HepG2 (cell line): ENCODE measurements around the gene PPM1M. TPM values are rescaled to one million over a fixed set of nuclear protein-coding genes. Genes with fewer than 3 reads are reported as not detected.

ENCODE experiments used
- ATAC-seq: fragments of 200-7000 bp; cut with Tn5 transposase; 3 replicates; pipeline ENCODE4 v1.9.1; 2020; ENCODE audit warnings: mild to moderate bottlenecking, moderate library complexity
- BruUV-seq: library from RNA; stranded (reverse); fragments of 400-500 nt; replicated peaks from 2 replicates; lab custom pipeline; 2021; lab: Mats Ljungman, UMichigan
- CTCF ChIA-PET: fragments of 300-600 bp; formaldehyde crosslinking; extraction: SDS; loops from one replicate; lab custom pipeline; 2021; ENCODE audit warnings: low total read pairs, inconsistent platforms, low intra/inter-chr PET ratio; lab: Yijun Ruan, JAX
- POLR2A ChIA-PET: fragments of 350-600 bp; sonication (Branson Sonifier 250); formaldehyde crosslinking; loops from one replicate; lab custom pipeline; 2020; ENCODE audit warnings: antibody characterized with exemption, inconsistent platforms; lab: Yijun Ruan, JAX
- DNase-seq: peaks from one replicate; pipeline ENCODE4 v3.0.0-alpha.2; 2015; ENCODE audit warnings: low spot score
- FAIRE-seq: peaks from 3 replicates; lab custom pipeline; 2011; peaks lifted over from hg19 to GRCh38; lab: Jason Lieb, UNC
- H2AFZ ChIP-seq: one replicate; pipeline ENCODE4 v1.6.1; 2011; ENCODE audit warnings: low read length, inconsistent platforms
- H3K27ac ChIP-seq: fragments of 300-600 bp; 3 replicates; pipeline ENCODE4 v1.8.0; 2011; ENCODE audit warnings: mixed run types, mild to moderate bottlenecking, mixed read lengths, low read length, inconsistent platforms; ENCODE audit not compliant: insufficient read depth; ENCODE audit errors: extremely low read length
- H3K27me3 ChIP-seq, 2 experiments: fragments of 200-600 bp in 1 of 2; 2 replicates in 1 of 2; 3 replicates in 1 of 2; pipeline versions ENCODE4 v1.6.0 to v1.8.0; 2011; ENCODE audit warnings: low read length in 2 of 2, mild to moderate bottlenecking in 2 of 2, moderate library complexity in 2 of 2, inconsistent platforms in 1 of 2; ENCODE audit not compliant: insufficient read depth in 2 of 2, control insufficient read depth in 1 of 2
- H3K36me3 ChIP-seq, 2 experiments: fragments of 200-600 bp in 1 of 2; replicated peaks in 1 of 2; 2 replicates in 1 of 2; 3 replicates in 1 of 2; pipeline versions ENCODE4 v1.5.1 to v1.8.0; 2011; ENCODE audit warnings: low read length in 2 of 2, inconsistent platforms in 1 of 2; ENCODE audit not compliant: insufficient read depth in 2 of 2, control insufficient read depth in 1 of 2
- H3K4me1 ChIP-seq: 2 replicates; pipeline ENCODE4 v1.5.1; 2012; ENCODE audit warnings: low read length, inconsistent platforms; ENCODE audit not compliant: insufficient read depth
- H3K4me2 ChIP-seq: 2 replicates; pipeline ENCODE4 v1.6.0; 2011; ENCODE audit warnings: low read depth, low read length, inconsistent platforms
- H3K4me3 ChIP-seq, 3 experiments: fragments of 200-600 bp in 1 of 3; sonication (generic), shearing (Covaris generic) in 1 of 3; replicated peaks in 1 of 3; 2 replicates each; pipeline ENCODE4 v1.5.1; 2011 to 2016; ENCODE audit warnings: low read length in 3 of 3, inconsistent platforms in 2 of 3, low read depth in 2 of 3, mild to moderate bottlenecking in 2 of 3, control low read depth in 1 of 3, mixed read lengths in 1 of 3; ENCODE audit not compliant: insufficient read depth in 1 of 3
- H3K79me2 ChIP-seq: one replicate; pipeline ENCODE4 v1.6.1; 2011; ENCODE audit warnings: low read length, inconsistent platforms; ENCODE audit not compliant: insufficient read depth
- H3K9ac ChIP-seq: 2 replicates; pipeline ENCODE4 v1.6.0; 2011; ENCODE audit warnings: mild to moderate bottlenecking, low read depth, low read length, inconsistent platforms; ENCODE audit not compliant: insufficient read depth
- H3K9me3 ChIP-seq: 2 replicates; pipeline ENCODE4 v1.5.1; 2012; ENCODE audit warnings: mild to moderate bottlenecking, low read length
- H4K20me1 ChIP-seq: 2 replicates; pipeline ENCODE4 v1.6.0; 2011; ENCODE audit warnings: inconsistent platforms, mild to moderate bottlenecking, low read length, moderate library complexity; ENCODE audit not compliant: insufficient read depth
- CENPX ChIP-seq: sonication (generic); formaldehyde crosslinking; IDR thresholded peaks from 2 replicates; pipeline ENCODE4 v1.9.0; 2021; ENCODE audit warnings: mild to moderate bottlenecking, missing genetic modification reagents, moderate library complexity
- DMAP1 ChIP-seq: IDR thresholded peaks from 2 replicates; pipeline ENCODE4 v1.6.1; 2016
- HBP1 ChIP-seq: IDR thresholded peaks from 2 replicates; pipeline ENCODE4 v1.6.1; 2016; ENCODE audit warnings: low read depth, control low read depth
- HNF4G ChIP-seq, 2 experiments: sonication (generic) in 1 of 2; formaldehyde crosslinking in 1 of 2; IDR thresholded peaks; 2 replicates each; pipeline versions ENCODE4 v1.4.0 to v1.6.1; 2011 to 2020; ENCODE audit warnings: borderline replicate concordance in 2 of 2, low read depth in 2 of 2, mild to moderate bottlenecking in 2 of 2, low read length in 1 of 2, missing genetic modification reagents in 1 of 2, moderate library complexity in 1 of 2
- ISX ChIP-seq: sonication (generic); formaldehyde crosslinking; conservative IDR thresholded peaks from 2 replicates; pipeline ENCODE4 v1.5.0; 2020; ENCODE audit warnings: missing genetic modification reagents
- KAT8 ChIP-seq: IDR thresholded peaks from 2 replicates; pipeline ENCODE4 v1.6.1; 2016; ENCODE audit warnings: missing genetic modification reagents, missing compliant biosample characterization
- MAF1 ChIP-seq: sonication (generic); formaldehyde crosslinking; IDR thresholded peaks from 2 replicates; pipeline ENCODE4 v1.5.0; 2020; ENCODE audit warnings: missing genetic modification reagents, borderline replicate concordance
- MAFK ChIP-seq, 2 experiments: IDR thresholded peaks in 1 of 2; conservative IDR thresholded peaks in 1 of 2; 2 replicates each; pipeline ENCODE4 v1.6.1; 2011; ENCODE audit warnings: improper control_type of control experiment in 2 of 2, low read length in 2 of 2
- MZF1 ChIP-seq: sonication (generic); formaldehyde crosslinking; IDR thresholded peaks from 2 replicates; pipeline ENCODE4 v1.8.1; 2023; ENCODE audit warnings: mild to moderate bottlenecking, missing genetic modification reagents, borderline replicate concordance
- SATB2 ChIP-seq: sonication (generic); formaldehyde crosslinking; IDR thresholded peaks from 2 replicates; pipeline ENCODE4 v1.5.0; 2020; ENCODE audit warnings: missing genetic modification reagents
- SSRP1 ChIP-seq: IDR thresholded peaks from 2 replicates; pipeline ENCODE4 v1.6.1; 2016; ENCODE audit warnings: control low read depth
- ZNF124 ChIP-seq: sonication (generic); formaldehyde crosslinking; IDR thresholded peaks from 2 replicates; pipeline ENCODE4 v1.4.0; 2020; ENCODE audit warnings: missing genetic modification reagents
- ZNF17 ChIP-seq: sonication (generic); formaldehyde crosslinking; IDR thresholded peaks from 2 replicates; pipeline ENCODE4 v1.5.0; 2020; ENCODE audit warnings: mild to moderate bottlenecking, missing genetic modification reagents
- ZNF451 ChIP-seq: sonication (generic); formaldehyde crosslinking; IDR thresholded peaks from 2 replicates; pipeline ENCODE4 v1.5.0; 2020; ENCODE audit warnings: mild to moderate bottlenecking, missing genetic modification reagents
- ZNF564 ChIP-seq: sonication (generic); formaldehyde crosslinking; IDR thresholded peaks from 2 replicates; pipeline ENCODE4 v1.8.1; 2023; ENCODE audit warnings: mild to moderate bottlenecking, missing genetic modification reagents
- ZNF629 ChIP-seq: sonication (generic); formaldehyde crosslinking; conservative IDR thresholded peaks from 2 replicates; pipeline ENCODE4 v1.5.0; 2020; ENCODE audit warnings: missing genetic modification reagents
- ZNF747 ChIP-seq: sonication (generic); formaldehyde crosslinking; IDR thresholded peaks from 2 replicates; pipeline ENCODE4 v1.8.1; 2023; ENCODE audit warnings: missing genetic modification reagents, mild to moderate bottlenecking, borderline replicate concordance
- ZNF761 ChIP-seq: sonication (generic); formaldehyde crosslinking; conservative IDR thresholded peaks from 2 replicates; pipeline ENCODE4 v1.4.0; 2020; ENCODE audit warnings: mild to moderate bottlenecking, missing genetic modification reagents
- WGBS: methylation state at CpG from one replicate; pipeline ENCODE4 v1.1.6; 2017; ENCODE audit warnings: low lambda C conversion rate; 5-methylcytosine and 5-hydroxymethylcytosine counted together
- in situ Hi-C: cut with HindIII; loops from 2 replicates; pipeline ENCODE4 v1.10.0; 2017; ENCODE audit warnings: low pct_unique_long_range_greater_than_20kb; ENCODE audit not compliant: extremely low pct_ligation_motif_present
- intact Hi-C: fragments of 100-400 bp; cut with micrococcal nuclease; formaldehyde crosslinking; loops from one replicate; pipeline ENCODE4 v1.10.0; 2022; ENCODE audit not compliant: unreplicated experiment
- polyA plus RNA-seq, 8 experiments: library from polyadenylated mRNA; depleted of rRNA in 3 of 8; stranded (reverse) in 7 of 8; unstranded in 1 of 8; fragments of >200 nt; fragmentation: Illumina TruSeq in 4 of 8; extraction: Trizol in 4 of 8; gene quantifications; 2 replicates each; pipeline versions ENCODE4 v1.2.1 to v1.2.3, GENCODE V29; 2011 to 2016; ENCODE audit warnings: low read depth in 4 of 8, missing spikeins in 1 of 8, mixed read lengths in 1 of 8; ENCODE audit not compliant: insufficient read depth in 1 of 8
- total RNA-seq, 5 experiments: library from RNA; depleted of rRNA; stranded (reverse); fragments of >200 nt; fragmentation: Illumina TruSeq; extraction: Trizol; gene quantifications; 2 replicates each; pipeline ENCODE4 v1.2.3, GENCODE V29; 2016; ENCODE audit warnings: low read depth in 1 of 5

Gene PPM1M
- total and polyA plus RNA-seq, 2 of the 13 experiments (the other 11 are each of a cell fraction or from before 2014, with no cell fraction given), result 2.5 to 5.9 TPM

- ChIA-PET CTCF (no interaction called here), POLR2A (interaction anchor here (0.6 to 1.7 kb wide), 11 partner anchors 8 to 245 kb away, joined by 3 to 15 read pairs (median 4); partner anchors contain the start of genes GLYCTK, RPL29, TLR9 and WDR82)
- peak in 1 of 2 experiments; percentile 31; a peak in 1 of 4 replicates for TF ChIP-seq MAFK (conservative IDR thresholded peaks at IDR 0.05 in 1 of 2, IDR thresholded peaks at IDR 0.05 in 1 of 2; ENCODE audit: low read length in 2 of 2)
- TF ChIP-seq SSRP1 (CRISPR knock-in tag), result 0 out of 2 replicates have a peak, but pooled peaks have one; percentile 41
- TF ChIP-seq CENPX (CRISPR knock-in tag), result no peak
- TF ChIP-seq KAT8 (CRISPR knock-in tag), result peak; percentile 14; the same call in 1 of the 2 replicates
- no peak for TF ChIP-seq SATB2 (CRISPR knock-in tag)
- 0 out of 2 replicates have a peak, but pooled peaks have one; percentile 5 for TF ChIP-seq ZNF124
- TF ChIP-seq ZNF451 (CRISPR knock-in tag), result no peak
- Histone ChIP-seq H3K36me3 (no peaks in the 10 kb centered on the region), H3K27me3 (no peaks in the 10 kb centered on the region; a peak in 1 of 5 replicates), H3K27ac (no peak overlapping the region), H3K4me3 (no peak overlapping the region), H2AFZ (no peak overlapping the region), H3K9me3 (no peaks in the 10 kb centered on the region), H3K4me1 (peaks cover 64% of the 10 kb centered on the region), H3K9ac (no peak overlapping the region), H3K79me2 (peaks cover 23% of the 10 kb centered on the region), H3K4me2 (no peak overlapping the region), H4K20me1 (peaks cover 13% of the 10 kb centered on the region; the same call in 1 of the 2 replicates)
- in situ Hi-C loops (no loop called here), intact Hi-C loops (no loop called here)
- no peak for DNase-seq
- FAIRE-seq, result no peak
- ATAC-seq, result no peak
- BruUV-seq, result no TSS peak
- 98% methylated on average over 4 of the region's 4 CpGs for WGBS
Observed at GRCh38 chr3:52240886-52241370, 4.6 kb upstream of the PPM1M start.

DNA sequence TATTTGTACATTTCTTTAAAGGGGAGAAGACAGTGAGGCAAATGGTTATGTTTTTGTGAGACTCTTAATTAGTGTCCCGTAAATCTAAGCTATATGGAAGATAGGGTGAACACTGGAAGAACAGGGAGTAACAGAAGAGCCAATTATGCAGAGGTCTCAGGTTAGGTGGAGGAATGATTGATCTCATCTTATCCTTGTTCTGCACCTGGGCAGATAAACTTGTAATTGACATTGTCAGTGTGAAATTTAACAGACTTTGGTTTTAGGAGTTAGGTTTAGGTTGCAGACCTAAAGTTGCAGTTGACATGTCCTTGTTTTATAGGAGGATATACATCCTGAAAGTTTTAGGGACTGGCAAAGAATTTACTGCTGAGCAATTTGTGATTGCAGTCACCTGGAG is 3.5 kb upstream of the PPM1M start:
- ChIA-PET POLR2A (no interaction called here), CTCF (no interaction called here)
- Histone ChIP-seq H3K79me2 (peaks cover 14% of the 10 kb centered on the region), H3K4me1 (peaks cover 64% of the 10 kb centered on the region), H3K4me3 (no peak overlapping the region), H3K9me3 (no peaks in the 10 kb centered on the region), H2AFZ (no peak overlapping the region), H3K9ac (no peak overlapping the region), H3K4me2 (no peak overlapping the region), H3K36me3 (no peaks in the 10 kb centered on the region), H3K27me3 (no peaks in the 10 kb centered on the region; a peak in 1 of 5 replicates), H3K27ac (no peak overlapping the region), H4K20me1 (peaks cover 6% of the 10 kb centered on the region; the same call in 1 of the 2 replicates)
- FAIRE-seq (no peak), DNase-seq (no peak), ATAC-seq (no peak)
- in situ Hi-C loops (no loop called here), intact Hi-C loops (no loop called here)
- no TSS peak for BruUV-seq
- WGBS, result 96% methylated on average over 1 of the region's 1 CpG
- no peak for TF ChIP-seq ISX
- no peak for TF ChIP-seq ZNF564 (CRISPR knock-in tag)
- TF ChIP-seq HBP1 (CRISPR knock-in tag), result no peak
- TF ChIP-seq MAF1 (CRISPR knock-in tag), result no peak
- no peak for TF ChIP-seq ZNF747 (CRISPR knock-in tag)
- TF ChIP-seq ZNF17 (CRISPR knock-in tag), result no peak
- TF ChIP-seq DMAP1, result no peak
- TF ChIP-seq MZF1 (CRISPR knock-in tag), result no peak
- TF ChIP-seq ZNF629 (CRISPR knock-in tag), result no peak
- TF ChIP-seq ZNF761 (CRISPR knock-in tag), result no peak
- TF ChIP-seq HNF4G (IDR thresholded peaks at IDR 0.05; ENCODE audit: borderline replicate concordance, low read depth, low read length), result no peak
- TF ChIP-seq HNF4G (CRISPR knock-in tag; IDR thresholded peaks at IDR 0.05; ENCODE audit: borderline replicate concordance, low read depth), result no peak
